GM04503 (cell line): Measurements from ENCODE around the gene CHD6.

Source experiments
- DNase-seq: peaks from one replicate; pipeline ENCODE4 v3.0.0-alpha.2; 2012; ENCODE audit warnings: low read depth

Gene CHD6, protein sequence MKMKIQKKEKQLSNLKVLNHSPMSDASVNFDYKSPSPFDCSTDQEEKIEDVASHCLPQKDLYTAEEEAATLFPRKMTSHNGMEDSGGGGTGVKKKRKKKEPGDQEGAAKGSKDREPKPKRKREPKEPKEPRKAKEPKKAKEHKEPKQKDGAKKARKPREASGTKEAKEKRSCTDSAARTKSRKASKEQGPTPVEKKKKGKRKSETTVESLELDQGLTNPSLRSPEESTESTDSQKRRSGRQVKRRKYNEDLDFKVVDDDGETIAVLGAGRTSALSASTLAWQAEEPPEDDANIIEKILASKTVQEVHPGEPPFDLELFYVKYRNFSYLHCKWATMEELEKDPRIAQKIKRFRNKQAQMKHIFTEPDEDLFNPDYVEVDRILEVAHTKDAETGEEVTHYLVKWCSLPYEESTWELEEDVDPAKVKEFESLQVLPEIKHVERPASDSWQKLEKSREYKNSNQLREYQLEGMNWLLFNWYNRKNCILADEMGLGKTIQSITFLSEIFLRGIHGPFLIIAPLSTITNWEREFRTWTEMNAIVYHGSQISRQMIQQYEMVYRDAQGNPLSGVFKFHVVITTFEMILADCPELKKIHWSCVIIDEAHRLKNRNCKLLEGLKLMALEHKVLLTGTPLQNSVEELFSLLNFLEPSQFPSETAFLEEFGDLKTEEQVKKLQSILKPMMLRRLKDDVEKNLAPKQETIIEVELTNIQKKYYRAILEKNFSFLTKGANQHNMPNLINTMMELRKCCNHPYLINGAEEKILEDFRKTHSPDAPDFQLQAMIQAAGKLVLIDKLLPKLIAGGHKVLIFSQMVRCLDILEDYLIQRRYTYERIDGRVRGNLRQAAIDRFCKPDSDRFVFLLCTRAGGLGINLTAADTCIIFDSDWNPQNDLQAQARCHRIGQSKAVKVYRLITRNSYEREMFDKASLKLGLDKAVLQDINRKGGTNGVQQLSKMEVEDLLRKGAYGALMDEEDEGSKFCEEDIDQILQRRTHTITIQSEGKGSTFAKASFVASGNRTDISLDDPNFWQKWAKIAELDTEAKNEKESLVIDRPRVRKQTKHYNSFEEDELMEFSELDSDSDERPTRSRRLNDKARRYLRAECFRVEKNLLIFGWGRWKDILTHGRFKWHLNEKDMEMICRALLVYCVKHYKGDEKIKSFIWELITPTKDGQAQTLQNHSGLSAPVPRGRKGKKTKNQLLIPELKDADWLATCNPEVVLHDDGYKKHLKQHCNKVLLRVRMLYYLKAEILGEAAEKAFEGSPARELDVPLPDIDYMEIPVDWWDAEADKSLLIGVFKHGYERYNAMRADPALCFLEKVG (N-terminal part only)

DNA sequence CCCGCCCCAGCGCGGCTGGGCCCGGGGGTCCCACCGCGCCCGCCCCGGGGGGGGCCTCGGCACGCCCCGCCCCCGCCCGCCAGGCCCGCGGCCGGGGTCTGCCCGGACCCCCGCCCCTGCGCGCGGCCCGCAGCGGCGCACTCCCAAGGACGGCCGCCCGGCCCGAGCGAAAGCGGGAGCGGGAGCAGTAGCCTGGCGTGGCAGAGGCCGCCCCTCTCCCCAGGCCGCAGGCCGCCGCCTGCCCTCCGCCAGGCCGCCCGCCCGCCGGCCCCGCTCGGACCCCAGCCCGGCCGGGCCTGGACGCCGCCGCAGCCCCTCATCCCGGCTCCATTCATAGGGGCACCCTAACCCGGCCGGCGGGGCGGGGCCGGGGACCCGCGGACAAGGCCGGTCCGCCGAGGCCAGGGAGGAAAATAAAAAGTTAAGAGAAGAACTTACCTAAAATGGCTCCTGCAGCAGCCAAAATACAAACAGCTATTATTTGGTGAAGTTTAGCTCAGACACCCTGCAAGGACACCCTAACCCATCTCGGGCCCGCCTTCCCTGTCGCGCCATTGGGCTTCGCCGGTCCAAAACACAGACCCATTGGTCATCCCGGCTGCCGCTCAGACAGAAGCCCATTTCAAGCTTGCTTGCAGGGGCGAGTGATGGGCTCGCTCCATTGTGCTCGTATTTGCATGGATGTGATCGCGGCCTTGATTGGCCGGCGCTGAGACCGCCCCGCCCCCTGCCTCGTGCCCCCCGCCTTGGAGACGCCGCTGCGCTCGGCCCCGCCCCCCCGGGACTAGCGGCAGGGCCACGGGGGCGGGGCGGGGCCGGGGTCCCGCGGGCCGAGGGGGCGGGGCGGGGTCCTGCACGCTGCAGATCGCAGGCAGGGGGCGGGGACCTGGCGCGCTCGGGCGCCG is at the start of gene CHD6:
Gene CHD6, minus strand, starts transcription at position 476 of the 905 bp plus-strand sequence. CDS start 67,040 bp downstream, outside the sequence.
- DNase-seq = peak; percentile 96

DNA sequence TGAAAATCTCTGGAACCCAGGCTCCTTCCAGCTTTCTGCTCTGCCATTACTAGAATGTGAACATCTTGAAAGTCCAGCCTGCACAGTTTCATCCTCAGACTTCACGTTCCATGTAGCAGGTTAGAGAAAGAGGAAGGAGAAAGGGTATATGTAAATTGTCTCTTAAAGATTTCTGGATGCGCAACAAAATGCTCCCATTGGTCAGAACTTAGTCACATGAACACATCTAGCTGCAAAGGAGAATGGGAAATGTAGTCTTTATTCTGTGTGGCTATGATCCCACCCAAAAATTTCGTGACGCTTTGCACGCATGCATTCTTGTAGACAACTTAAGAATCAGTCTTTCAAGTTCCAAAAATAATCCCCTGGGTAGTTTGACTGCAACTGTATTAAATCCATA is 46.4 kb upstream of the CHD6 start:
- no peak for DNase-seq

DNA sequence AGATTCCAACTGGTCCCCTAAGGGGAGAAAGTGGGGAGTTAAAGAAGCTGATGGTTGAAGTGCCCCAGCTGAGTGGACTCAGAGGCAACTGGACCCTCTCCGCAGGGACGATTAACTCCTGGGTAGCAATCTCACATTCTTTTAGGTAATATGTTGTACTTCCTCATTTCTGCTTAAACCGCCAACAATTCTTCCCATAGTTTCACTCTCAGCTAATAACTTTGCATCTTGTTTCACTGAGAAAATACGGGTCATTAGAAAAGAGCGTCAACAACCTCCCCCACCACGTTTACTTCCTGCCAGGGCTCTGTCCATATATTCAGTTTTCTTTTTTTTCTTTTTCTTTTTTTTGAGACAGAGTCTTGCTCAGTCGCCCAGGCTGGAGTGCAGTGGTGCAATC is 39.5 kb upstream of the CHD6 start:
- DNase-seq = no peak

DNA sequence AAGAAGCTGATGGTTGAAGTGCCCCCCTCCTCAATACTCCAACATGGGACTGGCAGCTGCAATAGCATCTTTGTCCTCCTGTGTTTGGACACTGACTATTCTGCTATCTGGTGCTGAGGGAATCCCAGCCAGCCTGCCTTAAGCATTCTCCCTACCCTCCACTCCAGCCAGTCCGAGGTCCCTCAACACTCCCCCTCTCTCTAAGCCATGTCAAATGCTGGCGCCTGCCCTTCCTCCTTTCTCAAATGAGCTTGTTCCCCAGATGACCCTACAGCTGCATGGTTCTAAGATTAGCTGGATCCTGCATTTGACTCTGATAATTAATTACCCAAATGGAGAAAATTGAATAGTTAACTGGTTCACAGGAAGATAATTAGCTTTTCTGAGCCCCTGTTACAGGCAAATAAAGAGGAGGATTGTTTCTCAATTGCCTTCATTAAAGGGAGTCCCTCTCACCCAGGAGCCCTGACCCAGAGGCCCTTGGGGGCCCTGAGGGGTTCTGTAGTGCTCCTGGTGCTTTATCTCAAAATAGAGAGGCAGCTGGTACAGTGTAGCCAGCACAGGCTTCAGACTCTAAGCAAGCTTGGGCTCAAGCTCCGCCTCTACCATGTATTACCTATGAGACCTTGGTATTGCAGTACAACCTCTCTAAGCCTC is 37.9 kb upstream of the CHD6 start:
- no peak for DNase-seq

DNA sequence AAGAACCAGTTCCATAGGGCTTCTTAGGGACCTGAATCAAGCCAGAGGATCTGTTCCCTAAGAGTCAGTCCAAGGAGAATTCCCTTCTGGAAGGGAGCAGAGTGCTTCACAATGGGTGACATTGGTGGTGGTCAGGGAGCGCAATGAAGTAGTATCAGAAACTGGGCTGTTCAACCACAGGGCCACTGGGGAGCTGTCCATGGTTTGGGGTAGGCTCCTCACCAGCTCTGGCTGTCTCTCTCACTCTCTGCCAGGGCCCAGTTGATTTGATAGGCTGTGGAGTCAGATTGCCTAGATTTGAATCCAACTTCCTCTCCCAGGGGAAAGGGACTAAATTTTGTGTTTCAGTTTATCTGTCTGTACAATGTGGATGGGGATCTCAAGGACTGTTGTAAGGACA is 36.7 kb upstream of the CHD6 start:
- DNase-seq = no peak

DNA sequence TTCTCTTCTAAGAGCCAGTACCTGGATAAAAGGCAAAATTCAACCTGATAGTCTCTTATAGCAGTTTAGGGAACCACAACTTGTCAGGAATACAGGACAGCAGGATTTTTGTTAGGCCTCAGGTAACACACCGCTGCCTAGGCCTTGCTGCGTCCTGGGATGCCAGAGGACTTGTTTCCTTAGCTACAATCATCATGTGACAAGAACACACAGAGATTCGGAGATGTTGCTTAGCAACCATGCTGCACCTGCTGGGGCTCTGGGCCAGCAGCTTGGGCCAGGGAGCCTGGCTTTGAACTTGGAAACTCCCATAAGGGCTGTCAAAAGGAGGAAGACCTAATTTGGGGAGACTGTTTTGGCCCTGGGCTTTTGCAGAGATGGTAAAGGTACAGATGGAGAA is 36.1 kb upstream of the CHD6 start:
- DNase-seq = no peak

DNA sequence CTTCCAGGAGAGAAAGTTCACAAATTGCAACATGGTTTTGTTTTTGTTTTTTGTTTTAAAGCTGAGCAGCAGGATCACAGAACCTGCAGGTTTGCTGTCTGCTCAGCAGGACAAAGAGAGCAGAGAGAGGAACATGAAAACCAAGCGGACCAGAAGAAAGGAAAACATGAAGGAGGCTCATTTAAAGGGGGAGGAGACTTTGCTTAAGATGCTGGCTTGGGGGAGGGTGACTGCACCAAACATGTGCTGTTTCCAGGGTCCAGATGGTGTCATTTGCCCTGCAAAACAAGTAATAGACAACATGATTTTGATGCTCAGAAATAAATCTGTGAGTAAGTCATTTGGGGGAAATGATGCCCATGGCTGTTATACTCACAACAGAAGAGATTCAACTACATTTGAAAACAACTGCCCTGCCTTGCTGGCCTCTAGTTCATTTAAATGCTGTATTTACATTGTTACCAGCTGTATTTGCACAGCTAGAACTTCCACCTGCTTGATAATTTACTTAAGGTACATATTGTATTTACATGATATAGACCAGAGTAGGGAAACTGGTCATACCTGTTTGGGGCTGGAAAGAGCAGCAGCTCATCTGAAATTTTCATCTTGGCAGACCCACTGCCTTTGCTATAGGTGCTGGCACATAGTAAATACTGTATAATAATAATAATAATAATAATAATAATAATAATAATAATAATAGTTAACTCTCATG is 32.2 kb upstream of the CHD6 start:
- no peak for DNase-seq

DNA sequence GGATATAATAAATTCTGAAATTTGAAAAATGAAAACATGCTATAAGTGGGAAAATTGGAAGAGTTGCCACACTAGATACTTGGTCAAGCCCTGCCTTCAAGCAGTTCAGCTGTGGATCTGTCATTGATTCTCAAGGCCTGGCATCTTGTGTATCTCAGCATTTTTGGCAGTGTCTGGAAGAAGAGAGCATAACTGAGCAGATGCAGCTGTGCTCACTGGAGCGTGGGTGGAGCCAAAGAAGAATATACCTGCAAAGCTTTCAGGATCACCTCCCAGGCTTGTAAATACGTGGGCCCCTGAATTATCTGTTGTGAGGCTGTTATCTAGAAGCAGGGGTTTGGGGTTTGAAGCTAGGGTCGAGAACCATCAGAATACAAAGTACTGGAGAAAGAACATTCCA is 31.3 kb upstream of the CHD6 start:
- DNase-seq = no peak

DNA sequence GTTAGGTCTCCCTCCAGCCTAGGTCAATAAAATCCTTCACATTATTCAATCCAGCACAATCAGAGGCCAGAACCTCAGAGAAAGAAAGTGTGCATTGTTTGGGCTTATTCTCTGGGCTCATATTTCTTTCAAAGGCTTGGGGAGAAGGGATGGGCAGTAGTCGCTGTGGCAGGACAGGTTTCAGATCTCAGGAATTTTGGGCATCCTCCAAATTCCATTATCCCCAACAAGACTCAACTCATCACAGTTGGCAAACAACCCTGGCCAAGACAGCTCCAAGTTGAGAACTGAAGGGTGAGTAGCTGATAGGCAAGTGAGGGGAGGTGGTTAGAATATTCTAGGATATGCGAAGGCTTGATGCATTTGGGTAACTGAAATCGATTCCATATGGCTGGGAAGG is 27.2 kb upstream of the CHD6 start:
- DNase-seq = no peak

DNA sequence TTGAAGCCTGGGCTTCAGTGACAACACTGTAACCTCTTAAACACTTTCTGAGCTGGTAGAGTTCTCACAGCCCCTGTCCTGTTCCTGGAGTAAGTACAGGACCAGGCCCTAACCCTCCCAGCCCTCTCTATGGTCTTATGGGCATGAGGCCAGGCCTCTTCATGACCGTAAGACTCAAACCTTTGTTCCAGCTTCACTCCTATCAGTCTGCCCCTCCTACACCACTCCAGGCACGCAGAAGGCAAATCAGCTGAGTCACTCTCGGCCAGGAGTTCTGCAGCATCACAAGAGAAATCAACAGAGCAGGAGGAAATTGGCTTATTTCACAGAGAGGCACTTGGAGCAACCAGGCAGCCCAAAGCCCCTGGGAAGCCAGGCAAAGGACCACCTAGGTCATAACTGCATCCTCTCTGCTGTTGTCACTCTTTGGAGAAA is 25.3 kb upstream of the CHD6 start:
- DNase-seq = no peak

DNA sequence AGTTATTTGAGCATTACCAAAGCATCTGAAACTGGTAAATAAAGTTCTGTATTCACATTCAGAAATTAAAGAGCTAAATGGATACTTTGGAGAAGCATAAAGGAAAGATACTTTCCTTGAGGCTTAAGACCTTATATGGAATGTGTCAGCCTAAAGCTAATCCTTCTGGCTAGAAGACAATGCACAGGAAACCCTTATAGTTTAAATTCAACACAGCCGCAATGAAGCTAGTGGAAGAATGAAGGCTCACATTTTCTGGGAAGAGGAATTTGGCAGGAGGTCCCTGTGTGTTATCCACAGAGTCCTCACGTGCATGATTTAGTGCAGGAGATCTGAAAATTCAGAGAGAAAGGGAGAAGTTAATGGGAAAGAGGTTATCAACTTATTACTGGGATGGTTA is 21.5 kb upstream of the CHD6 start:
- no peak for DNase-seq

DNA sequence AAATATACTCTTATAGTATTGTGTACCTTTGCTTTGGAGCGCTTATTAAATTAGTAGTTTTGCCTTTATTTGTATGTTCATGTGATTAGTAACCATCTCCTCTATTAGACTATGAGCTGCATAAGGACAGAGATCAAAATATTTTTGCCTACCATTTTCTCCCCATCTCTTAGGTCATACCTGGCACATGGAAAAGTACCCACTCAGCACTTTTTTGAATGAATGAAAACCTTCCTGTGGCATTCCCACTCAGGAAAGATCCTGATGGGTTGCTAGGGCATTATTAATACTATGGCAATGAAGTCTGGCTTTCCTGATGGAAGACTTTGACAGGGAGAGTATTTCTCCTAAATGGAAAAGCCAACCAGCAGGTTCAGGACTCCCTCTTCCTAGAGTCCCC is 20.3 kb upstream of the CHD6 start:
- no peak for DNase-seq

DNA sequence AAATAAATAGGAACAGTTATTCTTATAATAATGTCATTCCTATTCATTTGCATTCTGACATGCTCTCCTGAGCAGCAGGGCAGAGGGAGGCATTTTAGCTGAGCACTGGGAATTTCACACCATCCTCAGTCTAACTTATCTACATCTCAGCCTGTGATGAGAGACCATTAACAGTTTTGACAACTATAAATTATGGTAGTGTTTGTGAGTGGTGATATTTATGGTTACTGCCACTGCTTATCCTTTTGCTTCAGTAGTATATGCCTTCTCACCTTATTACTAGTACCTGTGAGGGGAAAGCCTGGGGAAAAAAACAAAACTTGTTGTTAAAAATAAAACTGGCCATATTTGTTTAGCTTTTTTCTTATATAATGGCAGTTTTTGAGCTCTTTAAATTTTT is 17.0 kb upstream of the CHD6 start:
- no peak for DNase-seq

DNA sequence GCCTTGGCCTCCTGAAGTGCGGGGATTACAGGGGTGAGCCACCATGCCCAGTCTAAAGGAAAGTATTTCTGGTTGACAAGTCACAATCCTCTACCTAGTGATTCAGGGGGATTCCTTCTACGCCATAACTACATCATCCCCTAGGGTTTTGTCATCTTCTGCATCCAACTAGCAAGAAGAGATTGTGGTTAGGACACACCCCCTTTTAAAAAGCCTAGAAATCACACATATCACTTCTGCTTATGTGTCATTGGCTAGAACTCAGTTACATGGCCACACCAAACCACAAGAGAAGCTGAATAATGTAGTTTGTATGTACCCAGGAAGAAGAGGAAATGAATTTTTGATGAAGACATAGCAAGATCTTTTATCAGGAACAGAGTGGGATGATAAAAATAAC is 14.7 kb upstream of the CHD6 start:
- peak; percentile 37 for DNase-seq

DNA sequence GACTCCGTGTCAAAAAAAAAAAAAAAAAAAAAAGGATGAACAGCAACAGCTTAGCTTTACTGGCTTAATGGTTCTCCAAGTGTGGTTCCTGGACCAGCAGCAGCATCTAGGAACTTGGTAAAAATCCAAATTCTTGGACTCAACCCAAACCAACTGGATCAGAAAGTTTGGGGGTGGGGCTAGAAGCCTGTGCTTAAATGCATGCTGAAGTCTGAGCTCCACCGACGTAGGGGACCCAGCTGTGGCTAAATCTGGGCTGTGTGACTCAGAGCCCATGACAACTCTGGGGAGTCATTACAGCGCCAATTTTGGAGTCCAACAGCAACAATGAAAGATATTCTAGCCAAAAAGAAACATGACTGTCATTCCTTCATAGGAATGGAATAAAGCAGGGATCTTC is 13.6 kb upstream of the CHD6 start:
- peak; percentile 85 for DNase-seq

DNA sequence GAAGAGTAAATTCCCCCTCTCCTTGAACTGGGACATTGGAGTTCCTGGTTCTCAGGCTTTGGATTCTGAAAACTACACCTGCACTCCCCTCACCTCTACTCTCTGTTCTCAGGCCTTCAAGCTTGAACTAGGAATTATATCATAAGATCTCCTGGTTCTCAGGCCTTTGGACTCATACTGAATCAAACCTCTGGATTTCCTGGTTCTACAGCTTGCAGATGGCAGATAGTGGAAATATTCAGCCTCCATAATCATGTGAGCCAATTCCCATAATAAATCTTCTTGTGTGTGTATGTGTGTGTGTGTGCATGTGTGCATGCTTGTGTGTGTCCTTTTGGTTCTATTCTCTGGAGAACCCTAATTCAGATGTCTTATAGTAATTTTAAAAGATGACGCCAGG is 12.7 kb upstream of the CHD6 start:
- no peak for DNase-seq

DNA sequence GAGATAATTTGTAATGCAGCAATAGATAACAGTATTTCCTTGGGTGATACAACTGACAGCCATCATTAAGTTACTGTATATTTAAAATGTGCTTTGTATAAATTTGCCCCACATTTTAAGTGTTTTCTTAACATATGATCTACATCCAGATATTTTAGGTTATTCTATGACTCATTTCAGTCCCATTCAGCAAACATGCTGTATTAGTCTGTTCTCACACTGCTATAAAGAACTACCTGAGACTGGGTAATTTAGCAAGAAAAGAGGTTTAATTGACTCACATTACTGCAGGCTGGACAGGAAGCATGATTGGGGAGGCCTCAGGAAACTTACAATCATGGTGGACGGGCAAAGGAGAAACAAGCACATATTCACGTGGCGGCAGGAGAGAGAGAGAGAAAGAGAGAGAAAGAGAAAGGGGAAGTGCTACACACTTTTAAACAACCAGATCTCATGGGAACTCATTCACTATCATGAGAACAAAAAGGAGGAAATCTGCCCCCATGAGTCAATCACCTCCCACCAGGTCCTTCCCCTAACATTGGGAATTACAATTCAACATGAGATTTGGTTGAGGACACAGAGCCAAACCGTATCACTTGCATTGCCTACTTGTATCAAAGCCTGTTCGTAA is 9.6 kb upstream of the CHD6 start:
- DNase-seq = no peak

DNA sequence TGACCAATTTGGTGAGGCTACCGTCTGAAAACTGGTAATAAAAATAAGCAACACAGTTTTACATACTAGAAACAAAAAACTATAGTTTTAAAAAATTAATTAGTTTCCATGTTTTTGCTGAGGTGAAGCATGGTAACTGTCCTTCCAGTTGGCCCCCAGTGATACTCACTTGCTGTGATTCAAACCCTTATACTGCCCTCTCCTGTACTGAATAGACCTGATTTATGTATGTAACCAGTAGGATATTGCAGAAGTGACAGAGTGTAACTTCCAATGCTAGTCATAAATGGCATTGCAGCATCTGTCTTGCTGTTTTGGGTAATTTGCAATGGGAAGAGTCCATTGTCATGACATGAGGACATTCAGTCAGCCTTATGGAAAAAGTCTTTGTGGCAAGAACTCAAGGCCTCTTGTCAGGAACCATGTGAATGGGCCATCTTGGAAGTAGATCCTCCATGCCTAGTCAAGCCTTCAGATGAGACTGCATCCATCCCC is 8.9 kb upstream of the CHD6 start:
- no peak for DNase-seq

DNA sequence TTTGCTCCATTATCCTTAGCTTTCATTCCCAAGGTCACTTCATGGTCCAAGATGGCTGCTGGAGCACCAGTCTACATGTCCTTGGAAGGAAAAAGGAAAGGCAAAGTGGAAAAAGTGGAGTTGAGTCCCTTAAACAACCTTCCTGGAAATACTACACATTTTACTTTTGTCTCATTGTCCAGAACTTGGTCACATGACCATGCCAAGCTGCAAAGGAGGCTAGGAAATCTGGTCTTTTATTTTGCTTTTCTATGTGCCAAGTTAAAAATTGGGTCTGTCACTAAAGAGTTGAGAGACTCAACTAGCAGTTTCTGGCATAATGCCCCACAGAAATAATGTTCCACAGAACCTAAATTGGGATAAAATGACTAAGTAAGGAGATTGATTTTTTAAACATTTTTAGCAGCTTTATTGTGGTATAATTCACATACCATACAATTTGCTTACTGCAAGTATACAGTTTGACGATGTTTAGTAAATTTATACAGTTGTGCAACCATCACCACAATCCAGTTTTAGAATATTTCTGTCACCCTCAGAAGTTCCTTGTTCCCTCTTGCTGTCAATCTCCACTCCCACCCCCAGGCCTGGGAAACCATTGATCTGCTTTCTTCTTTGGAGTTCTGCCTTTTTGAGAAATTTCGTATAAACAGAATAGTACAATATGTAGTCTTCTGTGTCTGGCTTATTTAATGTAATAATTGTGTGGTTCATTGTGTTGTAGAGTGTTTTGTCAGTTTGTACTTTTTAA is 5.6 kb upstream of the CHD6 start:
- no peak for DNase-seq
